Subcutaneous adipose tissue (tissue), 4 donors: ENCODE measurements around the gene KCTD4. TPM values are rescaled to one million over a fixed set of nuclear protein-coding genes. Genes with fewer than 3 reads are reported as not detected.

Experiments
- total RNA-seq, 4 donors: library from RNA; depleted of rRNA; stranded (reverse); fragments of >200 nt; gene quantifications; one replicate each; pipeline ENCODE4 v1.1.0, GENCODE V29; 2016
- TF ChIP-seq, protein P1 (sequence below): fragments of 450-650 bp; IDR thresholded peaks from one replicate; pipeline ENCODE4 v1.5.1; 2016; ENCODE audit warnings: low read depth, mild to moderate bottlenecking, control low read depth, antibody characterized with exemption, moderate library complexity

Gene KCTD4
- total RNA-seq, 4 donors from 2014 or later, result not detected

DNA sequence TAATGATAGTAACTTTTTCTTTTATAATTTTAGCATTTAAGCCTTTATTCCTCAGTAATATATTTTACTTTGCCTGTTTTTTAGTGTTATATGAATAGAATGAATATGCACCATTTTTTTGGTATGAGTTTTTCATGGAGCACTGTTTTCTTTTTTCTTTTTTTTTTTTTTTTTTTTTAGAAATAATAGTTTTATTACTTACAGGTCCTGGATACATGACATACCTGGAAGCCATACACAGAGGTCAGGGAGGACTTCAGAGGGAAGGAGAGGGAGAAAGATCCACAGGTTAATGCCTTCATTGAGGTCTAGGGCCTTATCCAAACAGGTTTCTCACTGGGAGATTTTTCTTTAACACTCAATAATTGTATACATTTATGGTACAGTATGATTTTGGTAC lies 26.4 kb downstream of the KCTD4 start:
- TF ChIP-seq, protein P1, sequence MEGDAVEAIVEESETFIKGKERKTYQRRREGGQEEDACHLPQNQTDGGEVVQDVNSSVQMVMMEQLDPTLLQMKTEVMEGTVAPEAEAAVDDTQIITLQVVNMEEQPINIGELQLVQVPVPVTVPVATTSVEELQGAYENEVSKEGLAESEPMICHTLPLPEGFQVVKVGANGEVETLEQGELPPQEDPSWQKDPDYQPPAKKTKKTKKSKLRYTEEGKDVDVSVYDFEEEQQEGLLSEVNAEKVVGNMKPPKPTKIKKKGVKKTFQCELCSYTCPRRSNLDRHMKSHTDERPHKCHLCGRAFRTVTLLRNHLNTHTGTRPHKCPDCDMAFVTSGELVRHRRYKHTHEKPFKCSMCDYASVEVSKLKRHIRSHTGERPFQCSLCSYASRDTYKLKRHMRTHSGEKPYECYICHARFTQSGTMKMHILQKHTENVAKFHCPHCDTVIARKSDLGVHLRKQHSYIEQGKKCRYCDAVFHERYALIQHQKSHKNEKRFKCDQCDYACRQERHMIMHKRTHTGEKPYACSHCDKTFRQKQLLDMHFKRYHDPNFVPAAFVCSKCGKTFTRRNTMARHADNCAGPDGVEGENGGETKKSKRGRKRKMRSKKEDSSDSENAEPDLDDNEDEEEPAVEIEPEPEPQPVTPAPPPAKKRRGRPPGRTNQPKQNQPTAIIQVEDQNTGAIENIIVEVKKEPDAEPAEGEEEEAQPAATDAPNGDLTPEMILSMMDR, result no peak

DNA sequence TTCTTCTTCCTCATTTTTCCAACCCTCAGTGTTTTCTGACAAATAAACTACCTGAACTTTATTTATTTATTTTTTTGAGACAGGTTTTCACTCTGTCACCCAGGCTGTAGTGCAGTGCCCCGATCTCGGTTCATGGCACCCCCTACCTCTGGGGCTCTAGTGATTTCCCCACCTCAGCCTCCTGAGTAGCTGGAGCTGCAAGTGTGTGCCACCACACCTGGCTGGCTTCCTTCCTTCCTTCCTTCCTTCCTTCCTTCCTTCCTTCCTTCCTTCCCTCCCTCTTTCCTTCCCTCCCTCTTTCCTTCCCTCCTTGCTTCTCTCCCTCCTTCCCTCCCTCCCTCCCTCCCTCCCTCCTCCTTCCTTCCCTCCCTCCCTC lies 32.3 kb downstream of the KCTD4 start:
- TF ChIP-seq, protein P1, result no peak

DNA sequence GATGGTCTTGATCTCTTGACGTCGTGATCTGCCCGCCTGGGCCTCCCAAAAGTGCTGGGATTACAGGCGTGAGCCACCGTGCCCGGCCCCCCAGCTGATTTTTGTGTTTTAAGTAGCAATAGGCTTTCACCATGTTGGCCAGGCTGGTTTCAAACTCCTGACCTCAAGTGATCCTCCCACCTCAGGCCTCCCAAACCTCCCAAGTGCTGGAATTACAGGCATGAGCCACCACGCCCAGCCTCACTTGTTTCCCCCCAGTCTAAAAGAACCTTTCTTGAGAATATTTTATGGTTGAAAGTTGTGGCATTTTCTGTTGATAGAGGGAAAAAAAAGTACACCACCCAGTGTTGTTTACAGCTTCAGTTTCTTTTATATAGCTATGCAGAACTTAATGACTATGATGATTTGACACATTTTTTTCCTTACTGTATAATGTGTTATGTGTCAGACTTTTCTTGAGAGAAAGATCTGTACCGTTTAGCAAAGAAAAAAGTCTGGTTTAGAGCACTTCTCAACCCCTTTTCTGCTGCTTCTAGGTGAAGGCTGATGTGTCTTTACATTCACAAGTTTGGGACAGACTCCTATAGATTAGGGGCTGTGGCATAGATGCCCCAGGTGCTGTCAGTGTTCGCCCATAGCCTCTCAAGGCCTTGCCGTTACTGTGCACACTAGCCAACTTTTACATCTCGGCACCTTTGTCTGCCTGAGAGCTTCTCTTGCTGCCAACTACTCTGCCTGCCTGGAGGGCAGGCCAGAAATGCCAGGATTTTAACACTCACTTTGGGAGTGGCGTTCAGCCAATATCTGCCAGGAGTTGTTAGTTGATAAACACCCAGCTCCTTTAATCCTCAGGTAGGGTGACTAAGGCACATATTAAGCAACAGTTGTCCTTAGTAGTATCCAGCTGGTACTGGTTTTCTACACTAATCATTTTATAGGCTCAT lies 33.0 kb downstream of the KCTD4 start:
- TF ChIP-seq, protein P1, result no peak

DNA sequence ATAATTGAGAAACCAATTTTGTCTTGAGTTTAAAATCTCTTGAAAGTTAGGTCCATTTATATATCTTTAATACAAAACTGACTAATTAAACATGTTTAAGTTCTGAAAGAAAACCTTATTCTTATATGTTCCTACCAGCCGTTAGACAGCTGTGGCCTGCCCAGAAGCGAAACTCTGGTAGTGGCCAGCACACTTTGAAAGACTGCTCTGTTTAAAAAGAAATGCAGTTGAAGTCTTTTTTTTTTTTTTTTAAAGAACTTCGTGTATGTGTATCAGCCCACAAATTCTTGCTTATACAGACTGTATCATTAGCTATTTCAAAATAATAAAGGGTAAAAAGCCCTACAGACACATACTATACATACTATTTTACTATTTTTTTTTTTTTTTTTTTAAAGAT lies 34.0 kb downstream of the KCTD4 start:
- TF ChIP-seq, protein P1, result no peak

DNA sequence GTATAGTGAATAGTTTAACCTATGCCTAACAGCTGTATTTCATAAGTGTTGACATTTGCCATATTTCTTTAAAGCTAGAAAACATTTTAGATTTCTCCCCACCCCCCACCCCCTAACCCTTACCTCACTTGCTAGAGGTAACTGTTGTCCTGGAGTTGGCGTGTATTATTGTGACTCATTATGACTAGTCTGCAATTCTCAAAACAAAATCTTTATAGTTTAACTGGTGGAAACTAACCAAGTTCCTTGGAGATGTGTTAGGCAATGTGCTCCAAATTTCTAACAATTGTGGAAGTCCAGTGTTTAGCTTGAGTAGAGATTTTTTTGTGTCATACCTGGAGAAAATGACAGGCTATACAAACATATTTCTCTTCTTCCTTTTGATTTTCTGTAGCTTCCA lies 38.0 kb downstream of the KCTD4 start:
- TF ChIP-seq, protein P1, result no peak

DNA sequence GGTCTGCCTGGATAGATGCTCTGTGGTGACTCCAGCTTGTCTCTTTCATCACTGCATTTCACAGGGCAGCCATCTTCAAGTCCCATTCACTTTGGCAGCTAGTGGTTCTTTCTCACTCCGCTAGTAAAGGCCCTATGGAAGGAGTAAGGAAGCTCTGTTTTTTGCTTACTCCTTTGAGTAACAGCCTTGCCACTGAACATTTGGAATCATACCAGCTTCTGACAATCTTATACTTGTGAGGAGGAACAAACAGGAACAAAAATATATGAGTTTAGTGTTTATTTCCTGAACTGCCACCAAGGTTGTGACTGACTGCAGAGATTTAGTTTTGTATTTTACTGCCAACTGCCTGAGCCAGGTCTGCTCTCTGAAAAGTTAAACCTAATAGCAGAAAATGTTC lies 38.7 kb downstream of the KCTD4 start:
- TF ChIP-seq, protein P1, result no peak

DNA sequence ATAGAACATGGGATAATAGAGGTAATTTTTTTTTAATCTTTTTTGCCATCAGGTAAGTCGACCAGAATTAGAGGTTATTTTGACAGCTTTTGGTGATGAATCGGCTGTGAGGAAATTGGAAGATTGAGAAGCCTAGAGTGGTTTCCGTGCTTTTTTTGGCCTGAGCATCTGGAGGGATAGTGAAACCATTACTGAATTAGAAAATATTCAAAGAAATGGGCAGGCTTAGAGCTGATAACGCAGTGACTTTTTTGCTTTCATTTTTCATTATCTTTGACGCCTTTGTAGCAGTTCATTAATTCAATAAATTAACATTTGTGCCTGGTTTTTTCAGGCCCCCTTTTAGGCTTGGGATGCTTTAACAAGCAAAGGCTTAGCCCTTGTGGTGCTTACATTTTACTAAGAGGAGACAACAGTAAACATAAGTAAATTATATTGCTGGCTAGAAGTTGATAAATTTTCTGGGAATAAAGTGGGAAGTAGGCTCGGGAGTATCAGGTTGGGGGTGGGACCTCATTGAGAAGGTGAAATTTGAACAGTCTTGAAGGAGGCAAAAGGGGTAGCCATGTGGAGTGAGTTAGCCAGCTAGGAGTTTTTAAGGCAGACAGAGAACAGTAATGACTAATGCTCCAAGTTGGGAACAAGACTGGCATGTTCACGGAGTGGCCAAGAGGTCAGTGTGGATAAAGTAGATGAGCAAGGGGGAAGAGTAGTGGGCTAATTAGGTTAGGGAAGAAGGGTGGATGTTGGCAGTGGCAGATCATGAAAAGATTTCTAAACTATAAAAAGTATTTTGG lies 44.1 kb downstream of the KCTD4 start:
- TF ChIP-seq, protein P1, result no peak
